ENCODE results near the gene ME2. TPM values are rescaled to one million over a fixed set of nuclear protein-coding genes. Genes with fewer than 3 reads are reported as not detected.
"Not testable (repeated sequence)": the region's sequence is repeated elsewhere in the genome, so short reads cannot be mapped to it uniquely, and the experiment has no call there.

Gene ME2
- total and polyA plus RNA-seq, 2 donors, result 35.6 to 65.9 TPM

GRCh38 chr18:50855976-50856757 lies 22.8 kb upstream of the ME2 start:
- no peaks in the 10 kb centered on the region for H3K4me1 ChIP-seq (ENCODE audit: control insufficient read depth in 2 of 2, insufficient read depth in 2 of 2, low read length in 2 of 2)
- H3K27ac ChIP-seq (ENCODE audit: low read depth in 1 of 2, low read length in 1 of 2), result no peak overlapping the region
- H3K36me3 ChIP-seq (ENCODE audit: control insufficient read depth in 2 of 2, insufficient read depth in 2 of 2, low read length in 1 of 2), result no peaks in the 10 kb centered on the region
- no peak overlapping the region for H3K4me3 ChIP-seq (ENCODE audit: low read length in 2 of 2)
- no peaks in the 10 kb centered on the region for H3K9me3 ChIP-seq (ENCODE audit: control insufficient read depth in 2 of 2, insufficient read depth in 1 of 2, low read length in 1 of 2)
- no peak for DNase-seq (ENCODE audit: low read depth in 6 of 9, low spot score in 9 of 9)
- WGBS, result 95% methylated on average over 13 of the region's 13 CpGs
- H3K27me3 ChIP-seq (ENCODE audit: control insufficient read depth in 2 of 2, insufficient read depth in 1 of 2, low read length in 1 of 2), result no peaks in the 10 kb centered on the region

- not testable (repeated sequence) for H3K27me3 ChIP-seq (ENCODE audit: control insufficient read depth in 2 of 2, insufficient read depth in 1 of 2, low read length in 1 of 2); H3K27ac ChIP-seq (ENCODE audit: low read depth in 1 of 2, low read length in 1 of 2); H3K4me3 ChIP-seq (ENCODE audit: low read length in 2 of 2); DNase-seq (ENCODE audit: low read depth in 6 of 9, low spot score in 9 of 9); H3K36me3 ChIP-seq (ENCODE audit: control insufficient read depth in 2 of 2, insufficient read depth in 2 of 2, low read length in 1 of 2); H3K9me3 ChIP-seq (ENCODE audit: control insufficient read depth in 2 of 2, insufficient read depth in 1 of 2, low read length in 1 of 2); H3K4me1 ChIP-seq (ENCODE audit: control insufficient read depth in 2 of 2, insufficient read depth in 2 of 2, low read length in 2 of 2)
- WGBS, result 76% methylated on average over 5 of the region's 5 CpGs
Measured at GRCh38 chr18:50857166-50857565, 21.8 kb upstream of the ME2 start.

- WGBS, result 97% methylated on average over 3 of the region's 3 CpGs
- H3K4me3 ChIP-seq (ENCODE audit: low read length in 2 of 2), result no peak overlapping the region
- no peaks in the 10 kb centered on the region for H3K27me3 ChIP-seq (ENCODE audit: control insufficient read depth in 2 of 2, insufficient read depth in 1 of 2, low read length in 1 of 2)
- no peaks in the 10 kb centered on the region for H3K4me1 ChIP-seq (ENCODE audit: control insufficient read depth in 2 of 2, insufficient read depth in 2 of 2, low read length in 2 of 2)
- H3K9me3 ChIP-seq (ENCODE audit: control insufficient read depth in 2 of 2, insufficient read depth in 1 of 2, low read length in 1 of 2), result no peaks in the 10 kb centered on the region
- no peak for DNase-seq (ENCODE audit: low read depth in 6 of 9, low spot score in 9 of 9)
- no peaks in the 10 kb centered on the region for H3K36me3 ChIP-seq (ENCODE audit: control insufficient read depth in 2 of 2, insufficient read depth in 2 of 2, low read length in 1 of 2)
- H3K27ac ChIP-seq (ENCODE audit: low read depth in 1 of 2, low read length in 1 of 2), result no peak overlapping the region
Measured at GRCh38 chr18:50857694-50858093, 21.2 kb upstream of the ME2 start.

GRCh38 chr18:50859793-50860555 lies 18.9 kb upstream of the ME2 start:
- Histone ChIP-seq H3K27me3 (ENCODE audit: control insufficient read depth in 2 of 2, insufficient read depth in 1 of 2, low read length in 1 of 2) (no peaks in the 10 kb centered on the region), H3K36me3 (ENCODE audit: control insufficient read depth in 2 of 2, insufficient read depth in 2 of 2, low read length in 1 of 2) (no peaks in the 10 kb centered on the region), H3K27ac (ENCODE audit: low read depth in 1 of 2, low read length in 1 of 2) (no peak overlapping the region), H3K9me3 (ENCODE audit: control insufficient read depth in 2 of 2, insufficient read depth in 1 of 2, low read length in 1 of 2) (no peaks in the 10 kb centered on the region), H3K4me3 (ENCODE audit: low read length in 2 of 2) (no peak overlapping the region), H3K4me1 (ENCODE audit: control insufficient read depth in 2 of 2, insufficient read depth in 2 of 2, low read length in 2 of 2) (no peaks in the 10 kb centered on the region)
- no peak for DNase-seq (ENCODE audit: low read depth in 6 of 9, low spot score in 9 of 9)

GRCh38 chr18:50861617-50862016 lies 17.3 kb upstream of the ME2 start:
- H3K27ac ChIP-seq (ENCODE audit: low read depth in 1 of 2, low read length in 1 of 2), result no peak overlapping the region
- 97% methylated on average over 1 of the region's 1 CpG for whole genome bisulfite sequencing
- H3K4me1 ChIP-seq (ENCODE audit: control insufficient read depth in 2 of 2, insufficient read depth in 2 of 2, low read length in 2 of 2), result no peaks in the 10 kb centered on the region
- H3K4me3 ChIP-seq (ENCODE audit: low read length in 2 of 2), result no peak overlapping the region
- no peaks in the 10 kb centered on the region for H3K27me3 ChIP-seq (ENCODE audit: control insufficient read depth in 2 of 2, insufficient read depth in 1 of 2, low read length in 1 of 2)
- H3K36me3 ChIP-seq (ENCODE audit: control insufficient read depth in 2 of 2, insufficient read depth in 2 of 2, low read length in 1 of 2), result no peaks in the 10 kb centered on the region
- H3K9me3 ChIP-seq (ENCODE audit: control insufficient read depth in 2 of 2, insufficient read depth in 1 of 2, low read length in 1 of 2), result no peaks in the 10 kb centered on the region
- DNase-seq (ENCODE audit: low read depth in 6 of 9, low spot score in 9 of 9), result no peak

GRCh38 chr18:50862401-50862800 lies 16.5 kb upstream of the ME2 start:
- WGBS, result 32% methylated on average over 2 of the region's 2 CpGs
- no peaks in the 10 kb centered on the region for H3K9me3 ChIP-seq (ENCODE audit: control insufficient read depth in 2 of 2, insufficient read depth in 1 of 2, low read length in 1 of 2)
- no peak overlapping the region for H3K27ac ChIP-seq (ENCODE audit: low read depth in 1 of 2, low read length in 1 of 2)

GRCh38 chr18:50863840-50864375 lies 15.0 kb upstream of the ME2 start:
- Histone ChIP-seq H3K9me3 (ENCODE audit: control insufficient read depth in 2 of 2, insufficient read depth in 1 of 2, low read length in 1 of 2) (no peaks in the 10 kb centered on the region), H3K27ac (ENCODE audit: low read depth in 1 of 2, low read length in 1 of 2) (no peak overlapping the region), H3K36me3 (ENCODE audit: control insufficient read depth in 2 of 2, insufficient read depth in 2 of 2, low read length in 1 of 2) (no peaks in the 10 kb centered on the region), H3K27me3 (ENCODE audit: control insufficient read depth in 2 of 2, insufficient read depth in 1 of 2, low read length in 1 of 2) (no peaks in the 10 kb centered on the region), H3K4me3 (ENCODE audit: low read length in 2 of 2) (no peak overlapping the region), H3K4me1 (ENCODE audit: control insufficient read depth in 2 of 2, insufficient read depth in 2 of 2, low read length in 2 of 2) (no peaks in the 10 kb centered on the region)
- 92% methylated on average over 4 of the region's 4 CpGs for WGBS
- DNase-seq (ENCODE audit: low read depth in 6 of 9, low spot score in 9 of 9), result no peak

More at GRCh38 chr18:50862401-50862800, 16.5 kb upstream of the ME2 start:
- DNase-seq (ENCODE audit: low read depth in 6 of 9, low spot score in 9 of 9), result no peak
- no peak overlapping the region for H3K4me3 ChIP-seq (ENCODE audit: low read length in 2 of 2)
- no peaks in the 10 kb centered on the region for H3K4me1 ChIP-seq (ENCODE audit: control insufficient read depth in 2 of 2, insufficient read depth in 2 of 2, low read length in 2 of 2)
- no peaks in the 10 kb centered on the region for H3K36me3 ChIP-seq (ENCODE audit: control insufficient read depth in 2 of 2, insufficient read depth in 2 of 2, low read length in 1 of 2)
- no peaks in the 10 kb centered on the region for H3K27me3 ChIP-seq (ENCODE audit: control insufficient read depth in 2 of 2, insufficient read depth in 1 of 2, low read length in 1 of 2)

- no peaks in the 10 kb centered on the region for H3K36me3 ChIP-seq (ENCODE audit: control insufficient read depth in 2 of 2, insufficient read depth in 2 of 2, low read length in 1 of 2)
- H3K27me3 ChIP-seq (ENCODE audit: control insufficient read depth in 2 of 2, insufficient read depth in 1 of 2, low read length in 1 of 2), result no peaks in the 10 kb centered on the region
- H3K27ac ChIP-seq (ENCODE audit: low read depth in 1 of 2, low read length in 1 of 2), result no peak overlapping the region
- DNase-seq (ENCODE audit: low read depth in 6 of 9, low spot score in 9 of 9), result no peak
- H3K9me3 ChIP-seq (ENCODE audit: control insufficient read depth in 2 of 2, insufficient read depth in 1 of 2, low read length in 1 of 2), result no peaks in the 10 kb centered on the region
- no peak overlapping the region for H3K4me3 ChIP-seq (ENCODE audit: low read length in 2 of 2)
- no peaks in the 10 kb centered on the region for H3K4me1 ChIP-seq (ENCODE audit: control insufficient read depth in 2 of 2, insufficient read depth in 2 of 2, low read length in 2 of 2)
Measured at GRCh38 chr18:50866765-50867164, 12.2 kb upstream of the ME2 start.

GRCh38 chr18:50869150-50869549 lies 9.8 kb upstream of the ME2 start:
- H3K27ac ChIP-seq (ENCODE audit: low read depth in 1 of 2, low read length in 1 of 2), result no peak overlapping the region
- H3K9me3 ChIP-seq (ENCODE audit: control insufficient read depth in 2 of 2, insufficient read depth in 1 of 2, low read length in 1 of 2), result no peaks in the 10 kb centered on the region
- H3K27me3 ChIP-seq (ENCODE audit: control insufficient read depth in 2 of 2, insufficient read depth in 1 of 2, low read length in 1 of 2), result no peaks in the 10 kb centered on the region
- 92% methylated on average over 4 of the region's 4 CpGs for WGBS
- H3K4me3 ChIP-seq (ENCODE audit: low read length in 2 of 2), result no peak overlapping the region
- H3K36me3 ChIP-seq (ENCODE audit: control insufficient read depth in 2 of 2, insufficient read depth in 2 of 2, low read length in 1 of 2), result no peaks in the 10 kb centered on the region
- no peak for DNase-seq (ENCODE audit: low read depth in 6 of 9, low spot score in 9 of 9)
- no peaks in the 10 kb centered on the region for H3K4me1 ChIP-seq (ENCODE audit: control insufficient read depth in 2 of 2, insufficient read depth in 2 of 2, low read length in 2 of 2)
